Thyroid gland (tissue), 4 donors: ENCODE data around the gene CDH22.

Experiments
- CTCF ChIP-seq, 6 experiments: fragments of 200-600 bp in 3 of 6; fragments of 450-650 bp in 3 of 6; sonication (generic) in 3 of 6; IDR thresholded peaks; one replicate each; pipeline ENCODE4 v1.5.1; 2016 to 2019; ENCODE audit warnings: antibody characterized with exemption in 6 of 6, mild to moderate bottlenecking in 2 of 6, inconsistent platforms in 1 of 6, moderate library complexity in 1 of 6
- POLR2A ChIP-seq, 2 donors: fragments of 450-650 bp; IDR thresholded peaks; one replicate each; pipeline ENCODE4 v1.6.1; 2017; ENCODE audit warnings: antibody characterized with exemption in 2 of 2, mild to moderate bottlenecking in 2 of 2, moderate library complexity in 1 of 2

GRCh38 chr20:46355778-46356177 lies 47.5 kb upstream of the CDH22 start:
- TF ChIP-seq POLR2A (IDR thresholded peaks at IDR 0.05) = no peak
- TF ChIP-seq CTCF (IDR thresholded peaks at IDR 0.05) = no peak
